ENCODE measurements around the gene CERS2. TPM values are rescaled to one million over a fixed set of nuclear protein-coding genes. Genes with fewer than 3 reads are reported as not detected.

Gene CERS2
- total and polyA plus RNA-seq, 7 donors: 29.8 to 61.0 (median 46.0) TPM

GRCh38 chr1:150972417-150972940 lies 2.2 kb downstream of the CERS2 start:
- H3K9me3 ChIP-seq: no peaks in the 10 kb centered on the region
- H3K4me3 ChIP-seq: peak overlapping the region; percentile 86
- TF ChIP-seq, protein P1, sequence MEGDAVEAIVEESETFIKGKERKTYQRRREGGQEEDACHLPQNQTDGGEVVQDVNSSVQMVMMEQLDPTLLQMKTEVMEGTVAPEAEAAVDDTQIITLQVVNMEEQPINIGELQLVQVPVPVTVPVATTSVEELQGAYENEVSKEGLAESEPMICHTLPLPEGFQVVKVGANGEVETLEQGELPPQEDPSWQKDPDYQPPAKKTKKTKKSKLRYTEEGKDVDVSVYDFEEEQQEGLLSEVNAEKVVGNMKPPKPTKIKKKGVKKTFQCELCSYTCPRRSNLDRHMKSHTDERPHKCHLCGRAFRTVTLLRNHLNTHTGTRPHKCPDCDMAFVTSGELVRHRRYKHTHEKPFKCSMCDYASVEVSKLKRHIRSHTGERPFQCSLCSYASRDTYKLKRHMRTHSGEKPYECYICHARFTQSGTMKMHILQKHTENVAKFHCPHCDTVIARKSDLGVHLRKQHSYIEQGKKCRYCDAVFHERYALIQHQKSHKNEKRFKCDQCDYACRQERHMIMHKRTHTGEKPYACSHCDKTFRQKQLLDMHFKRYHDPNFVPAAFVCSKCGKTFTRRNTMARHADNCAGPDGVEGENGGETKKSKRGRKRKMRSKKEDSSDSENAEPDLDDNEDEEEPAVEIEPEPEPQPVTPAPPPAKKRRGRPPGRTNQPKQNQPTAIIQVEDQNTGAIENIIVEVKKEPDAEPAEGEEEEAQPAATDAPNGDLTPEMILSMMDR (IDR thresholded peaks at IDR 0.05): no peak
- H3K36me3 ChIP-seq (ENCODE audit: insufficient read depth in 1 of 2, low read depth in 1 of 2): peaks cover 6 to 17% of the 10 kb centered on the region in 2 donors
- no peak for DNase-seq
- intact Hi-C loops (cut with DNase I): loop anchor here in 1 of 2 donors (5.0 kb wide), 1 partner anchor 405 kb away; no protein-coding TSS in a partner anchor
- no peak for ATAC-seq
- no peaks in the 10 kb centered on the region for H3K27me3 ChIP-seq (ENCODE audit: insufficient read depth in 3 of 3, low read length in 2 of 3)
- peak overlapping the region; percentile 97 for H3K27ac ChIP-seq
- 47 to 60% (median 52%) methylated on average over 4 of the region's 4 CpGs for WGBS, 3 donors
- H3K4me1 ChIP-seq: peaks cover 38% of the 10 kb centered on the region

- Histone ChIP-seq H3K9me3 (no peaks in the 10 kb centered on the region), H3K27me3 (ENCODE audit: insufficient read depth in 3 of 3, low read length in 2 of 3) (no peaks in the 10 kb centered on the region), H3K4me3 (peak overlapping the region; percentile 86), H3K36me3 (ENCODE audit: insufficient read depth in 1 of 2, low read depth in 1 of 2) (peaks cover 6 to 24% of the 10 kb centered on the region in 2 donors), H3K4me1 (peaks cover 35% of the 10 kb centered on the region), H3K27ac (peak overlapping the region; percentile 97)
- no peak for ATAC-seq
- 68 to 74% (median 73%) methylated on average over 6 of the region's 6 CpGs for WGBS, 3 donors
- DNase-seq: no peak
- TF ChIP-seq, protein P1 (IDR thresholded peaks at IDR 0.05): no peak
- intact Hi-C loops (cut with DNase I): loop anchor here in 1 of 2 donors (5.0 kb wide), 1 partner anchor 404 kb away; no protein-coding TSS in a partner anchor
Observed at GRCh38 chr1:150971583-150972416, 2.8 kb downstream of the CERS2 start.

DNA sequence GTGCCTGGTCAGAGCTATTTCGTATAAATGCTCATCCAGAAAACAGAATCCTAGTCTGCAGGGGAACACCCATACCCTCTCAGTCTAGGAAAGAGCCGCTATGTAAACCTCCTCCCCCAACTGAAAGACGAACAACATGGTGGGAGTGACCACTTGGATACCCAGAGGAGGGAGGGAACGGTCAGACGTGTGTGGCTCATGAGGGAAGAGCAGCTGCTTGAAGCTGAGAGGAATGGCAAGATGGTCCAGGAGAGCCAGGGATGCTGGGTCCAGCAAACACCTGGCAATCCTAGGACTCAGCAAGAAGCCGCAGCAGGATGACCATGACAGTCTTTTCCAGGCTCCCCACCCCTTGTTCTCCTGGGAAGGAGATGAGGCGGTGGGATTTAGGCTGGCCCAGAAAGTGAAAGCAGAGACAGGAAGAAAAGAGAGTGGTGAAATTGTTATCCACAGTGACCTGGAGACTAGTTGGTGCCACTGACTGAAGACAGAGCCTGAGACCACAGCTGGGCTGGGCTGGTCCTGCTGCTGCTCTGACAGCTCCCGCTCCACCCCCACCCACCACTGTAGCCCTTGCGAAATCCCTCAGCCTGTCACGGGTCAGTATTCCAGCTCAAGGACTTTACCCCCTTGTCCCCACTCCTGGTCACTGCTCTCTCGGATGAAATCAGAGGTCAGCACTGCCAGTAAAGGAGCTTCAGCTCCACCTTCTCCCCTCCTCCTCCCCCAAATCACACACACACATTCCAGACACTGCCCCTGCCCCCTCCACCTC lies 3.6 kb downstream of the CERS2 start:
- Histone ChIP-seq H3K27me3 (ENCODE audit: insufficient read depth in 3 of 3, low read length in 2 of 3) (no peaks in the 10 kb centered on the region), H3K4me3 (peak overlapping the region; percentile 86), H3K27ac (peak overlapping the region; percentile 97), H3K36me3 (ENCODE audit: insufficient read depth in 1 of 2, low read depth in 1 of 2) (peaks cover 6 to 32% of the 10 kb centered on the region in 2 donors), H3K9me3 (no peaks in the 10 kb centered on the region), H3K4me1 (peaks cover 35% of the 10 kb centered on the region)
- peak; percentile 86 to 92 for DNase-seq
- intact Hi-C loops (cut with DNase I): loop anchor here in 1 of 2 donors (5.0 kb wide), 1 partner anchor 404 kb away; no protein-coding TSS in a partner anchor
- TF ChIP-seq, protein P1 (IDR thresholded peaks at IDR 0.05): no peak
- ATAC-seq: peak; percentile 77 to 88 (median 84)
- 34 to 55% (median 37%) methylated on average over 11 of the region's 11 CpGs for WGBS, 3 donors

GRCh38 chr1:150969626-150970025 lies 5.0 kb downstream of the CERS2 start:
- intact Hi-C loops (cut with DNase I): loop anchor here in 1 of 2 donors (5.0 kb wide), 1 partner anchor 402 kb away; no protein-coding TSS in a partner anchor
- TF ChIP-seq, protein P1 (IDR thresholded peaks at IDR 0.05): no peak
- H3K27me3 ChIP-seq (ENCODE audit: insufficient read depth in 3 of 3, low read length in 2 of 3): no peaks in the 10 kb centered on the region
- H3K4me1 ChIP-seq: peaks cover 35% of the 10 kb centered on the region
- 71 to 85% (median 79%) methylated on average over 3 of the region's 3 CpGs for WGBS, 3 donors
- H3K9me3 ChIP-seq: no peaks in the 10 kb centered on the region
- no peak overlapping the region for H3K4me3 ChIP-seq
- ATAC-seq: no peak
- no peak overlapping the region for H3K27ac ChIP-seq
- DNase-seq: no peak
- H3K36me3 ChIP-seq (ENCODE audit: insufficient read depth in 1 of 2, low read depth in 1 of 2): peaks cover 6 to 46% of the 10 kb centered on the region in 2 donors
